GM23248 (cell line): ENCODE results near the gene RBM17. TPM values are rescaled to one million over a fixed set of nuclear protein-coding genes. Genes with fewer than 3 reads are reported as not detected.
"Not testable (repeated sequence)": the region's sequence is repeated elsewhere in the genome, so short reads cannot be mapped to it uniquely, and the experiment has no call there.

Experiments used
- DNase-seq: peaks from one replicate; pipeline ENCODE4 v3.0.0-alpha.2; 2015
- H2AFZ ChIP-seq: fragments of 200-600 bp; sonication (generic); 2 replicates; pipeline ENCODE4 v1.6.1; 2016; ENCODE audit warnings: antibody characterized with exemption
- H3F3A ChIP-seq: fragments of 200-600 bp; sonication (generic); 2 replicates; pipeline ENCODE4 v1.6.1; 2016; ENCODE audit warnings: mild to moderate bottlenecking, antibody characterized with exemption, mixed run types; ENCODE audit not compliant: insufficient read depth
- H3K27ac ChIP-seq: fragments of 200-600 bp; sonication (generic); 2 replicates; pipeline ENCODE4 v1.5.1; 2016; ENCODE audit warnings: mild to moderate bottlenecking
- H3K27me3 ChIP-seq: fragments of 200-600 bp; sonication (generic); replicated peaks from 2 replicates; pipeline ENCODE4 v1.6.1; 2016; ENCODE audit warnings: mild to moderate bottlenecking; ENCODE audit not compliant: insufficient read depth
- H3K36me3 ChIP-seq: fragments of 200-600 bp; sonication (generic); 2 replicates; pipeline ENCODE4 v1.6.1; 2016; ENCODE audit warnings: low read depth, mild to moderate bottlenecking
- H3K4me1 ChIP-seq: fragments of 200-600 bp; sonication (generic); 2 replicates; pipeline ENCODE4 v1.6.1; 2016; ENCODE audit warnings: mild to moderate bottlenecking; ENCODE audit not compliant: insufficient read depth
- H3K4me2 ChIP-seq: fragments of 200-600 bp; sonication (generic); one replicate; pipeline ENCODE4 v1.6.1; 2016; ENCODE audit warnings: mild to moderate bottlenecking; ENCODE audit not compliant: unreplicated experiment
- H3K4me3 ChIP-seq: fragments of 200-600 bp; sonication (generic); 2 replicates; pipeline ENCODE4 v1.5.1; 2016; ENCODE audit warnings: mild to moderate bottlenecking
- H3K79me2 ChIP-seq: fragments of 200-600 bp; sonication (generic); 2 replicates; pipeline ENCODE4 v1.6.1; 2016; ENCODE audit warnings: mild to moderate bottlenecking; ENCODE audit not compliant: insufficient read depth
- H3K9ac ChIP-seq: fragments of 200-600 bp; sonication (generic); 2 replicates; pipeline ENCODE4 v1.6.1; 2016; ENCODE audit warnings: mild to moderate bottlenecking
- H3K9me2 ChIP-seq: fragments of 200-600 bp; sonication (generic); 2 replicates; pipeline ENCODE4 v1.6.1; 2016; ENCODE audit warnings: mixed run types, mild to moderate bottlenecking, moderate library complexity; ENCODE audit not compliant: insufficient read depth
- H3K9me3 ChIP-seq: fragments of 200-600 bp; sonication (generic); one replicate; pipeline ENCODE4 v1.6.1; 2017; ENCODE audit warnings: low read depth
- H4K20me1 ChIP-seq: fragments of 200-600 bp; sonication (generic); 2 replicates; pipeline ENCODE4 v1.6.0; 2016; ENCODE audit not compliant: insufficient read depth
- EZH2 ChIP-seq: fragments of 200-600 bp; sonication (generic); IDR thresholded peaks from 2 replicates; pipeline ENCODE4 v1.6.1; 2018; ENCODE audit warnings: antibody characterized with exemption, mild to moderate bottlenecking; ENCODE audit not compliant: insufficient read depth, poor library complexity, severe bottlenecking
- EZH2phosphoT487 ChIP-seq: fragments of 200-600 bp; sonication (generic); IDR thresholded peaks from 2 replicates; pipeline ENCODE4 v1.6.1; 2018; ENCODE audit warnings: antibody characterized with exemption, moderate library complexity, mild to moderate bottlenecking, low read depth; ENCODE audit not compliant: insufficient read depth
- WGBS, 2 experiments: methylation state at CpG; one replicate each; pipeline ENCODE4 v1.1.6; 2015 to 2017; ENCODE audit warnings: low lambda C conversion rate in 2 of 2, low coverage in 1 of 2; ENCODE audit errors: missing lambda C conversion rate in 2 of 2; 5-methylcytosine and 5-hydroxymethylcytosine counted together
- in situ Hi-C: fragments of 300-500 bp; cut with MboI; formaldehyde crosslinking; loops from 2 replicates; pipeline ENCODE4 v1.15.0; 2020
- polyA plus RNA-seq: library from polyadenylated mRNA; unstranded; fragments of >200 nt; fragmentation: Nextera tagmentation; extraction: Ambion mirVana; gene quantifications from 2 replicates; pipeline ENCODE4 v1.2.1, GENCODE V29; 2016
- total RNA-seq: library from RNA; depleted of rRNA; stranded (reverse); fragments of >200 nt; shearing (Covaris generic); gene quantifications from 2 replicates; pipeline ENCODE4 v1.2.3, GENCODE V29; 2014

RBM17 gene
- total and polyA plus RNA-seq, 2 experiments from 2014 or later: 24.1 to 99.9 TPM

GRCh38 chr10:6061056-6061455 lies 27.8 kb upstream of the RBM17 start:
- 70 to 72% methylated on average over 8 of the region's 8 CpGs for WGBS, 2 experiments
- H3K4me1 ChIP-seq: no peaks in the 10 kb centered on the region
- H3K9me3 ChIP-seq: no peaks in the 10 kb centered on the region
- in situ Hi-C loops: no loop called here
- H3F3A ChIP-seq: no peaks in the 10 kb centered on the region
- H2AFZ ChIP-seq: no peak overlapping the region
- H3K27me3 ChIP-seq: peaks cover 50% of the 10 kb centered on the region; the same call in 1 of the 2 replicates
- H3K36me3 ChIP-seq: no peaks in the 10 kb centered on the region
- no peaks in the 10 kb centered on the region for H3K79me2 ChIP-seq
- TF ChIP-seq EZH2phosphoT487: no peak
- TF ChIP-seq EZH2: no peak
- no peaks in the 10 kb centered on the region for H4K20me1 ChIP-seq
- H3K27ac ChIP-seq: no peak overlapping the region
- no peaks in the 10 kb centered on the region for H3K9me2 ChIP-seq
- DNase-seq: no peak
- H3K4me2 ChIP-seq: no peak overlapping the region
- H3K9ac ChIP-seq: no peak overlapping the region
- no peak overlapping the region for H3K4me3 ChIP-seq

- Histone ChIP-seq H3K9ac (no peak within 1 kb of the TSS), H3F3A (no peaks in the 10 kb centered on the region), H3K79me2 (no peaks in the 10 kb centered on the region), H4K20me1 (no peaks in the 10 kb centered on the region), H3K9me3 (no peaks in the 10 kb centered on the region), H3K27me3 (peaks cover 43% of the 10 kb centered on the region; the same call in 1 of the 2 replicates), H3K4me2 (no peak within 1 kb of the TSS), H3K4me1 (no peaks in the 10 kb centered on the region), H3K4me3 (no peak within 1 kb of the TSS), H3K36me3 (no peaks in the 10 kb centered on the region), H3K27ac (no peak within 1 kb of the TSS), H3K9me2 (no peaks in the 10 kb centered on the region), H2AFZ (no peak within 1 kb of the TSS)
- TF ChIP-seq EZH2phosphoT487 (no peak), EZH2 (no peak)
- DNase-seq: no peak
- 76 to 77% methylated on average over 18 of the region's 18 CpGs for WGBS, 2 experiments
- in situ Hi-C loops: no loop called here
These were observed 26.6 kb upstream of the RBM17 start, which contains the start of gene IL2RA for GRCh38 chr10:6062101-6062771. TSS of gene IL2RA (minus strand) at chr10:6062367. CDS start at chr10:6062151, 216 bp downstream.

GRCh38 chr10:6064119-6064518 lies 24.7 kb upstream of the RBM17 start:
- H3K4me2 ChIP-seq: no peak overlapping the region
- TF ChIP-seq EZH2: no peak
- no peak for TF ChIP-seq EZH2phosphoT487
- H3K9me2 ChIP-seq: no peaks in the 10 kb centered on the region
- H3K36me3 ChIP-seq: no peaks in the 10 kb centered on the region
- no peak overlapping the region for H2AFZ ChIP-seq
- no peaks in the 10 kb centered on the region for H3F3A ChIP-seq
- H3K27ac ChIP-seq: no peak overlapping the region
- peaks cover 27% of the 10 kb centered on the region for H3K27me3 ChIP-seq
- no peaks in the 10 kb centered on the region for H4K20me1 ChIP-seq
- no peaks in the 10 kb centered on the region for H3K9me3 ChIP-seq
- H3K79me2 ChIP-seq: no peaks in the 10 kb centered on the region
- H3K4me3 ChIP-seq: no peak overlapping the region
- H3K9ac ChIP-seq: no peak overlapping the region
- in situ Hi-C loops: no loop called here
- no peak for DNase-seq
- 63 to 66% methylated on average over 7 of the region's 7 CpGs for WGBS, 2 experiments
- H3K4me1 ChIP-seq: no peaks in the 10 kb centered on the region

- H4K20me1 ChIP-seq, H3K36me3 ChIP-seq, H3K9me2 ChIP-seq, H3K4me2 ChIP-seq, H3K4me1 ChIP-seq, H3K79me2 ChIP-seq, DNase-seq, H2AFZ ChIP-seq, in situ Hi-C loops, H3F3A ChIP-seq, H3K9me3 ChIP-seq, H3K9ac ChIP-seq, H3K4me3 ChIP-seq, H3K27ac ChIP-seq: not testable (repeated sequence)
- 53 to 69% methylated on average over 3 of the region's 3 CpGs for whole genome bisulfite sequencing, 2 experiments
- H3K27me3 ChIP-seq: peaks cover 25% of the 10 kb centered on the region
These were observed 24.1 kb upstream of the RBM17 start for GRCh38 chr10:6064726-6065125.

- TF ChIP-seq EZH2phosphoT487: no peak
- no peak for TF ChIP-seq EZH2
- Histone ChIP-seq H3K9me3 (no peaks in the 10 kb centered on the region), H3K36me3 (no peaks in the 10 kb centered on the region), H2AFZ (no peak overlapping the region), H3K27me3 (peaks cover 20% of the 10 kb centered on the region), H3K9me2 (no peaks in the 10 kb centered on the region), H3K4me1 (no peaks in the 10 kb centered on the region), H3F3A (no peaks in the 10 kb centered on the region), H3K27ac (no peak overlapping the region), H3K9ac (no peak overlapping the region), H3K4me2 (no peak overlapping the region), H3K4me3 (no peak overlapping the region), H3K79me2 (no peaks in the 10 kb centered on the region), H4K20me1 (no peaks in the 10 kb centered on the region)
- 87 to 93% methylated on average over 3 of the region's 3 CpGs for WGBS, 2 experiments
- in situ Hi-C loops: no loop called here
- no peak for DNase-seq
These were observed 23.4 kb upstream of the RBM17 start for GRCh38 chr10:6065406-6065805.
